ENCODE results near the gene NPHP4.

GRCh38 chr1:5837976-5838653 is 154.1 kb downstream of the NPHP4 start:
- TF ChIP-seq CTCF (IDR thresholded peaks at IDR 0.05), result no peak
- TF ChIP-seq POLR2A (IDR thresholded peaks at IDR 0.05), result no peak
